ENCODE measurements around the gene MEIS2.

MEIS2 gene

GRCh38 chr15:36970522-36970921, 129.8 kb downstream of the MEIS2 start:
- no peak overlapping the region for H3K4me3 ChIP-seq (ENCODE audit: low read length)
- no peak for DNase-seq (ENCODE audit: low read depth)
- no peak for TF ChIP-seq CTCF (conservative IDR thresholded peaks at IDR 0.05; ENCODE audit: low read length)

DNA sequence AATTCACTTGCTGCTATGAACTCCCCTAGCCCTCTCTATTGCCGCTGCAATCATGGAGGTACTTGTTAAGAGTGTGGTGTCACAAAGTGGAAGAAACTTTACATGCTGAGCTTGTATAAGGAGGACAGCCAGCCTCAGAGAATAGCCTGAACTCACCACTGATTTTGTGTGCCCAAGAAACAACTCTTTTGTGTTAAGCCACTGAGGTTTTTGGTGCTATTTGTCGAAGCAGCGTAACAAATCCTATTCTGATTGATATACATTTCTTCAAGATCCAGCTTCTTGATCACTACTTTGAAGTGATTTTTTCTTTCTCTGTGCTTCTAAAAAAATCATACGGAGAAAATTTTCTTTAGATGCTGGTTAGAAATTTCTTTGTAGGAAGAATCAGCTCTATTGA, 132.4 kb downstream of the MEIS2 start:
- DNase-seq (ENCODE audit: low read depth) = no peak
- TF ChIP-seq CTCF (conservative IDR thresholded peaks at IDR 0.05; ENCODE audit: low read length) = no peak
- no peak overlapping the region for H3K4me3 ChIP-seq (ENCODE audit: low read length)

GRCh38 chr15:36966708-36967107, 133.6 kb downstream of the MEIS2 start:
- no peak for TF ChIP-seq CTCF (conservative IDR thresholded peaks at IDR 0.05; ENCODE audit: low read length)
- no peak overlapping the region for H3K4me3 ChIP-seq (ENCODE audit: low read length)
- DNase-seq (ENCODE audit: low read depth) = no peak

DNA sequence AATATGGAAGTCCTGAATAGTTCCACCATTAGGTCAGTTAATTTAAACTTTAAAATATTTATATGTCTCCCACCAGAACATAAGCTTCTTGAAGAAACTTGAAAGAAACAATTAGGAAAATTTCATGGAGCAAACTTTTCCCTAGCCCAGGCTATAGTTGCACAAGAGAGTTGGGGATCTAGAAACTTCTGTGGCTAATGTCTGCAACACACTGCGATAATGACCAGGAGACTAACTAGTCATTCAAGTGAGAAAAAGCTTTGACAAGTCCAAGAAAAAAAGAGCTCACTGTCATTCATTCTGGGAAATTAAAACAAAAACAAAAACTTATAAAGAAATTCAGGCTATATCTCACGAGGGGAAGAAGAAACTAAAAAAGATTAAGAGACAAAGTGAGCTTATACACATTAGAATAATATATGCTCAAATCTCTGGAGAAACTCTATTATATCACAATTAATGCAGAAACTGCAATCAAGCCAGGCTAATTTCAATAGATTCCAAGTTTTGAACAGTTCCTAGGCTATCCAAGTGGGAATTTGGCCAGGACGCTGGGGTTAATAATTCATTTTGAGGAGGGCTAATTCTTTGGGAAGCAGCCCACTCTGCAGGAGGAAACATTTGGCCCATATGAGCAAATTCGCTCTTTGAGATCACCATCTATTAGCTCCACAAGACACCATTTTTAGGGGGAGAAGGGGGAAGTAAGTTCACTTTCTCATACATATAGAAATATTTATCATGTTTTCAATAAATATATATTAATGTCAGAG, 134.6 kb downstream of the MEIS2 start:
- no peak overlapping the region for H3K4me3 ChIP-seq (ENCODE audit: low read length)
- peak; percentile 51 for DNase-seq (ENCODE audit: low read depth)
- TF ChIP-seq CTCF (conservative IDR thresholded peaks at IDR 0.05; ENCODE audit: low read length) = no peak

DNA sequence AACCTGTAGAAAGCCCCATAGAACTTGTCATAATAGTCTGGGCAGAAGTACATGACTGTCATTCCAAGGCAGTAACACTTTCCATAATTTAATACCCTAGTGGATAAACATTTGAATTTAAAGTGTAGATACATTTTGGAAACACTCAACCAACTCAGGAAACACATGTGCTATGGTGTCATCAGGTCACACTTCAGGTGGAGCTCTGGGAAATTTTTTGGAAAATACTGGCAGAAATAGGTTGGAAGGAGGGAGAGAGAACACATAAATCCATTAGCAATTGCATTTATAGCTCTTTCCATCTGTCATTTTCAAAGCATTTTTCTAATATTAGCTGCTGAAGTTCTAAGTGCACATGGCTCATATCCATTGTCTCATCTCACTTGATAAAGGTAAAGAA, 135.7 kb downstream of the MEIS2 start:
- no peak overlapping the region for H3K4me3 ChIP-seq (ENCODE audit: low read length)
- no peak for TF ChIP-seq CTCF (conservative IDR thresholded peaks at IDR 0.05; ENCODE audit: low read length)
- no peak for DNase-seq (ENCODE audit: low read depth)

GRCh38 chr15:36961956-36962355, 138.4 kb downstream of the MEIS2 start:
- TF ChIP-seq CTCF (conservative IDR thresholded peaks at IDR 0.05; ENCODE audit: low read length) = no peak
- H3K4me3 ChIP-seq (ENCODE audit: low read length) = no peak overlapping the region
- peak; percentile 80 for DNase-seq (ENCODE audit: low read depth)

GRCh38 chr15:36960947-36961227, 139.5 kb downstream of the MEIS2 start:
- no peak for TF ChIP-seq CTCF (conservative IDR thresholded peaks at IDR 0.05; ENCODE audit: low read length)
- DNase-seq (ENCODE audit: low read depth) = no peak
- no peak overlapping the region for H3K4me3 ChIP-seq (ENCODE audit: low read length)
